SK-N-SH (cell line): ENCODE results near the gene PIK3IP1. TPM values are rescaled to one million over a fixed set of nuclear protein-coding genes. Genes with fewer than 3 reads are reported as not detected.

ENCODE experiments used
- CTCF ChIA-PET: fragments of 300-600, 350-600 bp; formaldehyde crosslinking; extraction: SDS; loops from one replicate; lab custom pipeline; 2021; lab: Yijun Ruan, JAX
- POLR2A ChIA-PET: fragments of 350-600 bp; sonication (Branson Sonifier 250); formaldehyde crosslinking; extraction: SDS; loops from one replicate; lab custom pipeline; 2020; ENCODE audit warnings: antibody characterized with exemption, inconsistent platforms; lab: Yijun Ruan, JAX
- DNase-seq: peaks from one replicate; pipeline ENCODE4 v3.0.0; 2012
- H2AFZ ChIP-seq: fragments of 200-600 bp; sonication (generic); 2 replicates; pipeline ENCODE4 v1.8.1; 2016; ENCODE audit warnings: antibody characterized with exemption, mild to moderate bottlenecking, low read depth
- H3F3A ChIP-seq: fragments of 200-600 bp; sonication (generic); replicated peaks from 2 replicates; pipeline ENCODE3; 2016; ENCODE audit warnings: antibody characterized with exemption, mild to moderate bottlenecking; ENCODE audit not compliant: insufficient read depth
- H3K27ac ChIP-seq, 2 experiments: fragments of 200-500 bp in 1 of 2; fragments of 200-600 bp in 1 of 2; sonication (Bioruptor generic) in 1 of 2; sonication (generic), shearing (Covaris generic) in 1 of 2; 2 replicates each; pipeline versions ENCODE4 v1.5.1 to v1.6.1; 2014 to 2016; ENCODE audit warnings: low read depth in 2 of 2, inconsistent platforms in 1 of 2, low read length in 1 of 2, mild to moderate bottlenecking in 1 of 2, mixed read lengths in 1 of 2
- H3K27me3 ChIP-seq: fragments of 200-600 bp; sonication (generic), shearing (Covaris generic); 2 replicates; pipeline ENCODE4 v1.6.1; 2016; ENCODE audit warnings: mixed run types; ENCODE audit not compliant: insufficient read depth
- H3K36me3 ChIP-seq, 2 experiments: fragments of 200-500 bp in 1 of 2; fragments of 200-600 bp in 1 of 2; sonication (Bioruptor generic) in 1 of 2; sonication (generic) in 1 of 2; replicated peaks in 1 of 2; 2 replicates each; pipeline versions ENCODE3 to v1.5.1; 2014 to 2016; ENCODE audit warnings: low read length in 1 of 2, mild to moderate bottlenecking in 1 of 2; ENCODE audit not compliant: insufficient read depth in 2 of 2, control insufficient read depth in 1 of 2
- H3K4me1 ChIP-seq, 2 experiments: fragments of 200-500 bp in 1 of 2; fragments of 200-600 bp in 1 of 2; sonication (Bioruptor generic) in 1 of 2; sonication (generic), shearing (Covaris generic) in 1 of 2; 2 replicates each; pipeline versions ENCODE4 v1.5.1 to v1.6.1; 2014 to 2016; ENCODE audit warnings: low read depth in 1 of 2, low read length in 1 of 2, mixed run types in 1 of 2; ENCODE audit not compliant: insufficient read depth in 2 of 2, control insufficient read depth in 1 of 2
- H3K4me2 ChIP-seq: fragments of 200-600 bp; sonication (generic), shearing (Covaris generic); 2 replicates; pipeline ENCODE4 v1.6.1; 2017; ENCODE audit warnings: mixed run types
- H3K4me3 ChIP-seq, 2 experiments: fragments of 200-500 bp in 1 of 2; fragments of 200-600 bp in 1 of 2; sonication (Bioruptor generic) in 1 of 2; sonication (generic), shearing (Covaris generic) in 1 of 2; 2 replicates each; pipeline versions ENCODE4 v1.5.1 to v1.8.1; 2014 to 2016; ENCODE audit warnings: low read depth in 2 of 2, inconsistent platforms in 1 of 2, low read length in 1 of 2, mild to moderate bottlenecking in 1 of 2, mixed read lengths in 1 of 2, moderate library complexity in 1 of 2
- H3K79me2 ChIP-seq: fragments of 200-600 bp; sonication (generic); 2 replicates; pipeline ENCODE4 v1.8.1; 2017; ENCODE audit warnings: mild to moderate bottlenecking; ENCODE audit not compliant: insufficient read depth
- H3K9ac ChIP-seq: fragments of 200-600 bp; sonication (generic); 2 replicates; pipeline ENCODE4 v1.6.1; 2017; ENCODE audit warnings: mixed run types
- H3K9me2 ChIP-seq: fragments of 200-600 bp; sonication (generic); 2 replicates; pipeline ENCODE4 v1.6.1; 2017; ENCODE audit warnings: mixed run types
- H3K9me3 ChIP-seq: fragments of 200-600 bp; sonication (generic); 2 replicates; pipeline ENCODE4 v1.6.1; 2017; ENCODE audit warnings: mixed run types, mild to moderate bottlenecking, moderate library complexity
- H4K20me1 ChIP-seq: fragments of 200-600 bp; sonication (generic); 2 replicates; pipeline ENCODE4 v1.6.1; 2017; ENCODE audit warnings: mild to moderate bottlenecking, mixed run types; ENCODE audit not compliant: insufficient read depth
- CHD2 ChIP-seq: fragments of 150-350 bp; IDR thresholded peaks from 2 replicates; pipeline ENCODE4 v1.6.1; 2018; ENCODE audit warnings: low read length; ENCODE audit not compliant: partially characterized antibody
- EP300 ChIP-seq, 2 experiments: IDR thresholded peaks; 2 replicates each; pipeline versions ENCODE4 v1.4.0 to v1.6.1; 2012; ENCODE audit warnings: borderline replicate concordance in 1 of 2, low read depth in 1 of 2, low read length in 1 of 2
- EZH2phosphoT487 ChIP-seq: fragments of 200-600 bp; sonication (generic); IDR thresholded peaks from 2 replicates; pipeline ENCODE4 v1.6.1; 2017; ENCODE audit warnings: low read depth, mixed run types, mild to moderate bottlenecking, antibody characterized with exemption, moderate library complexity, borderline replicate concordance
- FOSL2 ChIP-seq: IDR thresholded peaks from 2 replicates; pipeline ENCODE4 v1.4.0; 2012; ENCODE audit warnings: low read depth, mild to moderate bottlenecking, moderate library complexity, borderline replicate concordance
- GATA2 ChIP-seq: sonication (generic); formaldehyde crosslinking; IDR thresholded peaks from 2 replicates; pipeline ENCODE4 v1.5.0; 2020; ENCODE audit warnings: mild to moderate bottlenecking, missing genetic modification reagents
- JUND ChIP-seq: IDR thresholded peaks from 2 replicates; pipeline ENCODE4 v1.4.0; 2012
- MAX ChIP-seq: IDR thresholded peaks from 2 replicates; pipeline ENCODE4 v1.4.0; 2012; ENCODE audit warnings: low read depth
- MXI1 ChIP-seq: IDR thresholded peaks from 2 replicates; pipeline ENCODE4 v1.6.1; 2012; ENCODE audit warnings: mild to moderate bottlenecking, low read depth, low read length, improper control_type of control experiment
- NFIC ChIP-seq: IDR thresholded peaks from 2 replicates; pipeline ENCODE4 v1.4.0; 2012; ENCODE audit warnings: borderline replicate concordance
- NRF1 ChIP-seq: IDR thresholded peaks from 2 replicates; pipeline ENCODE4 v1.6.1; 2012; ENCODE audit warnings: low read depth, mild to moderate bottlenecking, low read length
- PBX3 ChIP-seq: IDR thresholded peaks from 2 replicates; pipeline ENCODE4; 2012
- REST ChIP-seq: IDR thresholded peaks from 2 replicates; pipeline ENCODE4 v1.6.1; 2012; ENCODE audit warnings: mild to moderate bottlenecking, low read depth, low read length, moderate library complexity
- RFX5 ChIP-seq: IDR thresholded peaks from 2 replicates; pipeline ENCODE4 v1.6.1; 2012; ENCODE audit warnings: mild to moderate bottlenecking, improper control_type of control experiment, low read length
- RXRA ChIP-seq: IDR thresholded peaks from 2 replicates; pipeline ENCODE4 v1.4.0; 2012; ENCODE audit warnings: low read depth, mild to moderate bottlenecking, borderline replicate concordance
- TAF1 ChIP-seq: IDR thresholded peaks from 2 replicates; pipeline ENCODE4 v1.6.1; 2012; ENCODE audit warnings: low read depth, mild to moderate bottlenecking, low read length, moderate library complexity, borderline replicate concordance
- TCF12 ChIP-seq: IDR thresholded peaks from 2 replicates; pipeline ENCODE4 v1.4.0; 2012
- TEAD4 ChIP-seq: IDR thresholded peaks from 2 replicates; pipeline ENCODE4 v1.4.0; 2012; ENCODE audit warnings: mild to moderate bottlenecking, borderline replicate concordance; ENCODE audit not compliant: insufficient read depth
- USF2 ChIP-seq: fragments of 150-350 bp; IDR thresholded peaks from 2 replicates; pipeline ENCODE4 v1.6.1; 2017; ENCODE audit warnings: antibody characterized with exemption, low read length, low read depth, borderline replicate concordance
- YY1 ChIP-seq: IDR thresholded peaks from 2 replicates; pipeline ENCODE4 v1.4.0; 2012; ENCODE audit warnings: low read depth, mild to moderate bottlenecking
- WGBS: methylation state at CpG from one replicate; pipeline ENCODE4 v1.1.6; 2017; ENCODE audit warnings: low lambda C conversion rate; 5-methylcytosine and 5-hydroxymethylcytosine counted together
- polyA plus RNA-seq, 3 experiments: library from polyadenylated mRNA; depleted of rRNA; stranded (reverse); fragments of >200 nt; gene quantifications; 2 replicates each; pipeline ENCODE4 v1.2.3, GENCODE V29; 2012

Gene PIK3IP1
- polyA plus RNA-seq, 1 of the 3 experiments (the other 2 are of a cell fraction), result 8.6 TPM

- CTCF ChIA-PET, result interaction anchor here (2.5 to 2.8 kb wide), 2 partner anchors 9 to 52 kb away, joined by 10 to 21 read pairs; partner anchors contain the start of gene LIMK2
These were observed 28.2 kb downstream of the PIK3IP1 start for GRCh38 chr22:31263896-31264640.

More at GRCh38 chr22:31263896-31264640, 28.2 kb downstream of the PIK3IP1 start:
- H3K27ac ChIP-seq, result no peak overlapping the region
- peaks cover 18% of the 10 kb centered on the region; the same call in 1 of the 2 replicates for H3K79me2 ChIP-seq
- no peaks in the 10 kb centered on the region for H3K9me2 ChIP-seq
- H3K4me2 ChIP-seq, result no peak overlapping the region
- TF ChIP-seq MXI1 (no peak), REST (no peak), GATA2 (CRISPR knock-in tag) (no peak), PBX3 (no peak), TCF12 (no peak), CHD2 (no peak), EZH2phosphoT487 (no peak), YY1 (no peak), RXRA (no peak), EP300 (IDR thresholded peaks at IDR 0.05; ENCODE audit: borderline replicate concordance in 1 of 2, low read depth in 1 of 2, low read length in 1 of 2) (no peak), TAF1 (no peak), FOSL2 (no peak), USF2 (no peak), TEAD4 (no peak), JUND (no peak), NRF1 (no peak), MAX (no peak), NFIC (no peak), RFX5 (no peak)
- TF ChIP-seq, all 33 proteins: peak for 0
- 98% methylated on average over 6 of the region's 6 CpGs for WGBS
- Histone ChIP-seq H3K9me3 (no peaks in the 10 kb centered on the region), H3F3A (peaks cover 6% of the 10 kb centered on the region), H2AFZ (no peak overlapping the region), H4K20me1 (no peaks in the 10 kb centered on the region), H3K36me3 (peaks cover 58 to 61% of the 10 kb centered on the region in 2 experiments), H3K4me3 (no peak overlapping the region), H3K4me1 (peaks cover 0 to 14% of the 10 kb centered on the region in 2 experiments; a peak in 1 of 4 replicates), H3K27me3 (no peaks in the 10 kb centered on the region), H3K9ac (no peak overlapping the region)
- POLR2A ChIA-PET, result no interaction called here
- DNase-seq, result no peak
